NCI-H526 (cell line): ENCODE measurements around the gene RGS1.

Source experiments
- DNase-seq, 2 experiments: peaks; one replicate each; lab custom pipeline; 2025; lab: John Stamatoyannopoulos, UW

RGS1 gene

DNA sequence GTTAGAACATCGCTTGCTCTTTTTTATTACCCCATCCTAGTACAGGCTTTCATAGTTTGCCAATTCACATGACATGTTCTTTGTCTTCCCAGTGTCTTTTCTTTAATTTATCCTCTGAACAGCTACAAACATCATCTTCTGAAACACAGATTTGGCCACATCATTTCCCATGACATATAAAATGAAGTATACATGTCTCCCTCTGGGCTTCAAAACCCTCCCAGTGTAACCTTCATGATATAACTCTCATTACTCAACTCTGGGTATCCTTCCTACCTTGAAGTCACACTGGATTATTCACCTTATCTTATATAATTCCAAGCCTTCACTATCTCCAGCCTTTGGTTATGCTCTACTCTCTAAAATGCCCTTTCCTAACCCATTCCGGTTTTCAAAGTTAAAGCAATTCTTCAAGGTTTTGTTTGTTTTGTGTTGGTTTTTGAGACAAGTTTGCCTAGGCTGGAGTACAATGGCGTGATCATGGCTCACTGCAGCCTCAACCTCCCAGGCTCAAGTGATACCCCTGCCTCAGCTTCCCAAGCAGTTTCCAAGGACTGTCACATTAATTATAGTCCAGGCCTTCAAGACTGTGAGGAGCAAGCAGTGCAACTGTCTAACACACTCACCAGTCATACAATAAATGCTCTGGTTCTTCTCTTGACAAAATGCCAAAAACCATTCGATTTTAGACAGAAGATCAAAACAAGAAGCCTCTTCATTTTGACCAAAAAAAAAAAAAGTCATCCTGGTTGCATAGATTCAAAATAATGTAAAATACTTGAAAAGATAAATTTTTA is 5.8 kb downstream of the RGS1 start:
- DNase-seq, result no peak

DNA sequence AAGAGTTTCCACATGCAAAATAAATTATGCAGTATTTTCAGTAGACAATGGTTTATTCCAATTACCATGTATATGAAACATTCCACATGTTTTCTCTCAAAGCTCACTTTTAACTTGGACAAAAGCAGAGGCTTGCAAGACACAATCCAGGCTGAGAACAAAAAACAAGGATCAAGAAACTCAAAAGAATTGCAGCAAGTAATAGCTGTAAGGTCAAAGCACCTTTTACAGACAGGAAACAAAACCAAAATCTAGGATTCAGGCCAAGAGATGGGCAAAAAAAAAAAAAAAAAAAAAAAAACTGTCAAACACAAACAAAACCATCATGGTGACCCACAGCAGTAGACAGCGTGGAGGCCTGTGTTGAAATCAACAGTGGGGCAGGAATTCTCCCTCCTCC is 9.3 kb downstream of the RGS1 start:
- DNase-seq, result no peak

DNA sequence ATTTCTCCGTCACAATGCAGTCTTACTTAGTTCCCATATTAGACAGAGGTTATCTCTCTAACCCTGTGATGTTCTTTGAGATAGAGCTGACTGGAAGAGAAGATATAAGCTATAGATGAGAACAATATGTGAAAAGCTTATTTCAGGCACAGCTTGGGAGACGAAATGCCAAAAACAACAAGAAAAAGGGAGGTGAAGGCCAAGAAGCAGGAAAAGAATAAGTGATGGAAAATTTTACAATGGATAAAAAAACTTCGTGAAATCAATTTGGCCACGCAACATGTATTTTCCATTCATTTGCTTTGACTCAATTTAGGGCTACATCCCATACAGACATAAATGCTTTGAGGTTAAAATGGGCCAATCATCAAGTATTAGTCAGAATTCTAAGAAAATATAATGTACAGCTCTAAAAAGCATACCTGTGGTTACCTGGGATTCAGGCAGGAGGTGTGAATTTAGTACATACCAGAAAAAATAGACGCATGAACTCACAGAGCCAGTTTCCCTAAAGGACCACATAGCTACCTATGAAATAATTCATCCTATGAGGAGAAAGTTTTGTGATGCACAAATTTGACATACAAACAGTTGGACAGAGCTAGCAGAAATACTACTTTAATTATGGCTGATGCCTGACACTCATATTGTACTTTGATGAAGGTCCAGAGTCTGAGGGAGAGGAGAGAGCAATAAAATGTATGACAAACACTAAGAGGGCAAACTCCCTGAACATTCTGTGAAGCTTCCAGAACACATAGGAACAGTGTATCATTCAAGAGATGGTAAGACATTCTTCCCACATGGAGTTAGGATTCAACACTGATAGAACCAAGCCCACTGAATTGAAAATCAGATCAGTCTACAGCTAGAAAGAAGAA is 12.1 kb downstream of the RGS1 start:
- no peak for DNase-seq

DNA sequence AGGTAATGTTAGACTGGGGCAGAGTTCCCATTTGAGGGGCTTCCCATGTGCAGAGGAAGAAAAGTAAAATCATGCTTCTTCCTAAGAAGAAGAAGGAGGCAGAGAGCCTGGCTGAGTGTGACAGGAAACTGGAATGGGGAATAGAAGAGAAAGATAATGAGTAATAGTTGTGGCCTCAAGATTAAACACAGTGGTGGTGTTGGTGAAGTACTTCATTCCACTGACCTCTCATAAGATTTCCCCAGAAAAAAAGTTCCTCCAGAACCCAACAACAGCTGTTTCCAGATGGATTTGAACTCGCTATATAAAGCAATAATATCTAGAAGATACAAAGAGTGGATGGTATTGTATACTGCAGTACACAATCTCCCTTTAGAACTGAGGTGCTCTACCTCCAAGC is 13.0 kb downstream of the RGS1 start:
- DNase-seq, result no peak

DNA sequence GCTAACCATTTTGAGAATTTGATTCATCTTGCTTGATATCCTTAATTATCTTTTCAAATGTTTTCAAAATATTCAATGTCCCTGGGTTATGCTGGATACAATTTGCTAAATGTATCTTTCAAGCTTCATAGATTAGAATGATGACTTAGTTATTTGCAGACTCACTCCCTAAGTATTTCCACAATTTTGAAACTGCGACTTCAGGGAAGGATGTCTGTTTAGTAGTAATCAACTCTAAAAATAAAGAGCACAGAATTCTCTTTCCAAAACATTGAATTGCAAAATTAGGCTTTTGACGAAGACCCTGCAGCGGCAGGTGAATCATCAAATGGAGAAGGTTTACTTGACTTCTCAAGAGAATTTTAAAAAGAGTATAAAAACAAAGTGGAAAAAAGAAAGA is 14.2 kb downstream of the RGS1 start:
- DNase-seq, result no peak

DNA sequence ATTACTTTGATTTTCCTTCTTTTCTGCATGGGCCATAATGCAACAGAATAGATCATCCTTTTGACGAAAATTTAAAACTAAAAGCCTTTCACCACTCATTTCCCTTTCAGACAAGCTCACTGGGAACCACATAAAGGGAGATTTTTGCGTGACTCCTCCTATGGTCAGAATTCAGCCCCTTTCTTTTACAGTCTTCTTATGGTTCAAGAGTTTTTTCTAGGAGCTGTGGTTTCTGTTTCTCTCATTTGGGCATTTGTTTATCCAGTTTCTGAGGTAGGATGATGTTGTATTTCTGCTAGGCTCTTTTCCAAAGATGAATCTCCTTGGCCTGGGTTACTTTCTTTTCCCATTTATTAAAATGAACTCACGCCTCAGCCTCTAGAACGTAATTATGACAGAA is 16.9 kb downstream of the RGS1 start:
- DNase-seq, result no peak

DNA sequence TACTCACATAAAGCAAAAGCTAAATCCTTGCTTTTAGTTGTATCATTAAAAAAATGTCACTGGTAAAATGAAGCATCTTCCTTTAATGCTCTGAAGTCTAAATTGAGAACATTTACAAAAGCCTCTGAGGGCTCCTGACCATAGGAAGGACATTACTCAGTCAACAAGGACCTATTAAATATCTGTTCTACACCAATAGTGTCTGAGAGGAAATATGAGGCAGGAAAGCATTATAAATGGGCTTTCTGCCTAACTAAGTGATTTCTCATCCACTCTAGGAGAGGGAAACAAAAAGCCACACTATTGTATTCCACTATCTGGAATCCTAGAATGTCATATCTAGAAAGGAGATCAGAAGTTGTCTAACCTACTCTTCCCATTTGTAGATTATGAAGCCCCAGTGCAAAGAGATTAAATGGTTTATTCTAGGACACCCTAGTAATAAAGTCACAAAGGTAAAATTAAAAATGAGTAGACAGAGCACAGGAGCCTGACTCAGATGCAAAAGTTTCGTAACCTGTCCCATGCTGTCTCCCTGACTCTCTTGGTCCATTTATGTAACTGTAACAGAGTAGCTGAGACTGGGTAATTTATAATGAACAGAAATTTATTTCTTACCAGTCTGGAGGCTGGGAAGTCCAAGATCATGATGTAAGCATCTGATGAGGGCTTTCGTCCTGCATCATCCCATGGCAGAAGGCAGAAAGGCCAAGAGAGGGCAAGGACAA is 17.6 kb downstream of the RGS1 start:
- DNase-seq, result no peak

DNA sequence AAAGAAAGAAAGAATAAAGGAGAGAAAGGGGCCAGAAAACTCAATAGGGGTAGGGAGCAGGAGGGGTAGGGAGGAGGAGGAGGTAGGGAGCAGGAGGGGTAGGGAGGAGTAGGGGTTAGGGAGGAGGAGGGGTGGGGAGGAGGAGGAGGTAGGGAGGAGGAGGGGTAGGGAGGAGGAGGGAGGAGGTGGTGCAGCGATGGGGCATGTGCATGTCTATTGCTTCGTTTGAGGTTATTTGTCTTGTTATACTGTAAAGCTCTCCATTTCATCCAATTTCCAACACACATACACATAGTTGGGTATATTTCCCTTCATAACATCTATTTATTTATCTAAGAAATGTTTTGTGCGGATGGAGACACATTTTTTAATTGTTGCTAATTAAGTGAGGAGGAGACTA is 19.7 kb downstream of the RGS1 start:
- DNase-seq, result no peak

DNA sequence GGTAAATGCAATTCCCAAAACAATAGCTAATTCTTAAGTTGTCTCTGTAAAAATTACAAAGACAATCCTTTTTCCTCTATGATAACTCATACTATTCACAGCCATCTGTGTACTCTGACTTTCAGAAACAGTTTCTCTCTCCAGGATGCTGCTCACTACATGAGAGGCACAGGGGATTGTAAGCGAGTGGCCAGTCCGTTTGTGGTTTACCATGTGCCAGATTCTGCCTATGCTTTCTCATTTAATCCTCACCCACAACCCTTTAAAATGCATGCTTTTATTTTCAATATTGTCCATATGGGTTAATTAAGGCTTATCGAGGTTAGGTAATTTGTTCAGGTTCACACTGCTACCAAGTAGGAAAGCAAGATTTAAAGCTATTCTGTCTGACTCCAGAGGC is 23.0 kb downstream of the RGS1 start:
- no peak for DNase-seq

DNA sequence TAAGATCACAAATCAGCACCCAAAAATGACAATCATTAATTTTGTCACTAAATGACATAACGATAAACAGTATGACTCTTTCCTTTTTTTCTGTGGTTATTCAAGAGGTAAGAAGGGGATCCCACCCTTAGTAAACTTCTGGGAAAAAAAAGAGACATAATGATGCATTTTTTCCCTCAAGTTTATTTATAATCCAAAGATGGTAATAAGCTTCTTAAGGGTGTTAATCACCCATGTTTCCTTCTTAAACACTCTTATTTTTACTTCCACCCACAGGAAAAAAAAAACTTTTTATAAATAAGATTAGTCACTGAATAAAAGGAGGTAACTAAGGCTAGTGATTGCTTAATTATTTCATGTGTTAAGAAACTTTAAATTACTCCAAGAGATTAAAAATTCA is 24.7 kb downstream of the RGS1 start:
- DNase-seq, result no peak

DNA sequence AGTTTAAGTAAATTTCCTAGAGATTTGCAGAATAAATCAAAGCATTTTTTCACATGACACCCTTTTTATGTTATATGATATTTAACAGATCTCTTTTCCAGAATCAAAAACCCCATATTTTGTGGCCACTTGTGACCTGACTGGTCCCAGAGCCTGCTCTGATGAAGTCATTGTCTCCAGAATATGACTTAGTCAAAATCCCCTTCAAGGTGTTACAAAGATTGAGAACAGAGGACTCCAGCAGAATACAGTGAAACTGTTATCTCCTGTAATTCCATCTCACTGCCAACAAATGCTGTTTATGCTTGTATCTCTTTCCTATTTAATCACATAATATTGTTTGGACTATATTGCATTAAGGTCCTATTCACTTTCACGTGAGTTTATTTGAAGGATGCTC is 25.6 kb downstream of the RGS1 start:
- DNase-seq, result no peak

DNA sequence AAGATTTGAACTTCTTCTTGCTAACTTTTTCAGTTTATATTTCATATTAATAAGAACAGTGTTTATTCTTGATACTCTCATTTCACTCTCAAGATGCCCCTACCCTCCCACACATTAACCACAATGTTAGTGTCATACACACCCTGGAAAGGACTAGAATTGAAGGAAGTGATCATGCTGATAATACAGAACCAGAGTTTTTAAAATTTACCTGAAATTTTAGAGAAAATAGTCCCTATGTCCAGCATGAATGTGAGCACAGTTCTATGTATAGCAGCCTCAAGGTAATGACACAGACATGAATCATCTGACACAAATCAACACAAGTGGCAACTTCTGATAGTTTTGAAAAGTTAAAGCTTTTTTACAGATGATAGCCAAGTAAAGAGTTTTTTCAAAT is 26.0 kb downstream of the RGS1 start:
- DNase-seq, result no peak

DNA sequence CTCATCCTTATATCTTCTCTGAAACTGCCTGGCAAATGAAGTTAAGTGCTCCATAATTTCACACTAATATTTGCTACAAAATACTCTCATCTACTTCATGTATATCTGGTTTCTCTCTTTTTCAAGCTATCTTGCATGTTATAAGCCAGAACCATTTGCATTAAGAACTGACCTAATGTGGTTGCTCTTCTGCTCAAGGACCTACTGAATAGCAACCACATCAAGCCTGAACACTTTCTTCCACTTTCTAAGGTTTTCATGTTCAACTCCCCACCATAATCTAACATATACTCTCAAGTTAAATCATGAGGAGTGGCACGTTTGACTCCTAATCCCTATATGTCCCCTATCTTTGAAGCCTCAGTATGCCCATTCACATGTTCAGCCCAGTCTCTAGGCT is 27.2 kb downstream of the RGS1 start:
- no peak for DNase-seq

DNA sequence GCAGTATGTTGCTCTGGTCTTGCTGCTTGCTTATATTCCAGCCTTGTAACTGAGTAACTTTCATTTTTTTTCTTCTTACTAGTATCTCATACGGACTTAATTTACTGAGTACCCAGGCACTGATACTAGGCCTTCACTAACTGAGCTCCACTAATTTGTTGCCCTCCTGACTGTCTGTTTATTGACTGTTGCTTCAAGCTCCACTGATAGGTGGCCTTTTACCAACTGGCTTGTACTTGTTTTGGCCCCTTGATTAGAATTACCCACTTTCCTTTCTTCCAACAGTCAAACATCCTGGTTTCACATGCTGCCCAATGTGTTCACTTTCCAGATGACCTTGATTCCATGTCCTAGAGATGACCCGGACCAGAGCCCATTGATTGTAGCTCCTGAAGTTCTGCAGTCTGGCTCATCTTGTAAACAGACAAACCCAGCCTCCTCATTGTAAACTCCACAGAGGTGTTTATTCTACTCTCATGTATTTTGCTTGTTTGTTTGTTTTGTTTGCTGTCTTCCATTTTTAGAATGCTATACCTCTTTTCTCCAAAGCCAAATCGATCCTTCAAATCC is 27.7 kb downstream of the RGS1 start:
- no peak for DNase-seq

DNA sequence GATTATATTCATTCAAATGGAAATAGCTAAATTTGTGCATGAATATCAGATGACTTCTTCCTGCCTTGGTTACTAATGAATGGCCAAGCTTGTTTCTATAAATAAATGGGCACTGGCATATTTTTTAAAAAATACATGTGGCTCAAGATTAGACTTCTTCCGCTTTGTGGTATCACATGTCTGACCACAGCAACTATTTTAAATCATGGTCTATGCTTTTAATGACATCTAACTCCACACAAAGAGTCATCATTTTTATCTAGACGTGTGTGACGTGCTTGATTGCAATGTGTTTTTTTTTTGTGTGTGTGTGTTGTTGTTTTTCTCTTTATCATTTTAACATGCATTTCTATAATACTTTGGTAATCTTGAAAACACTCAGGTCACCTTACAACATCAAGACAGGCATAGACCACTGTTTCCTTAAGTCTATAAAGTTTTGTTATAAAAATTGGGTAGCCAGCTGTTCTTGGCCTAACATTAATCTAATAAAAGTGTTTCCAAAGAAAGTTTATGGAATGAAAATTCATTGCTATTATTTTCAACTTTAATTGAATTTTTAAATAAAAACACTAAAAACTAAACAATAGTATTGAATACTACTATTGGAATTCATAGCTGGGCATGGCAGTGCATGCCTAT is 29.5 kb downstream of the RGS1 start:
- DNase-seq, result no peak

DNA sequence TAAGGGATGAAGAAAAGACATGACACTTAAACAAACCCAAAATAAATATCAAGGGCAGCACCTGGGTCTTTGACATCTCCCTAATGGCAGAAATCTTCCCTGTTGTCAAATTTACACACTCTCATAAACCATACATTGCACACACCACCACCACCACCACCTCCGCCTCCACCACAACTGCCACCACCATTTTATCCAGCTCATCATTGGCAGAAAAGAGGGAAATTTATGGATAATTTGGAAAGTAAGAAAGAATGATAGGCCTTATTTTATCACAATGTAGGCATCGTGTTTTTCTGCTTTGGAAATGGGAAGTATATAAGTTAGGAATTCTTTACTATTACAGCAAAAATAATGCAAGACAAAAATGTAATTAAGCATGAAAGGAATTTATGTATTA is 33.1 kb downstream of the RGS1 start:
- DNase-seq, result no peak

DNA sequence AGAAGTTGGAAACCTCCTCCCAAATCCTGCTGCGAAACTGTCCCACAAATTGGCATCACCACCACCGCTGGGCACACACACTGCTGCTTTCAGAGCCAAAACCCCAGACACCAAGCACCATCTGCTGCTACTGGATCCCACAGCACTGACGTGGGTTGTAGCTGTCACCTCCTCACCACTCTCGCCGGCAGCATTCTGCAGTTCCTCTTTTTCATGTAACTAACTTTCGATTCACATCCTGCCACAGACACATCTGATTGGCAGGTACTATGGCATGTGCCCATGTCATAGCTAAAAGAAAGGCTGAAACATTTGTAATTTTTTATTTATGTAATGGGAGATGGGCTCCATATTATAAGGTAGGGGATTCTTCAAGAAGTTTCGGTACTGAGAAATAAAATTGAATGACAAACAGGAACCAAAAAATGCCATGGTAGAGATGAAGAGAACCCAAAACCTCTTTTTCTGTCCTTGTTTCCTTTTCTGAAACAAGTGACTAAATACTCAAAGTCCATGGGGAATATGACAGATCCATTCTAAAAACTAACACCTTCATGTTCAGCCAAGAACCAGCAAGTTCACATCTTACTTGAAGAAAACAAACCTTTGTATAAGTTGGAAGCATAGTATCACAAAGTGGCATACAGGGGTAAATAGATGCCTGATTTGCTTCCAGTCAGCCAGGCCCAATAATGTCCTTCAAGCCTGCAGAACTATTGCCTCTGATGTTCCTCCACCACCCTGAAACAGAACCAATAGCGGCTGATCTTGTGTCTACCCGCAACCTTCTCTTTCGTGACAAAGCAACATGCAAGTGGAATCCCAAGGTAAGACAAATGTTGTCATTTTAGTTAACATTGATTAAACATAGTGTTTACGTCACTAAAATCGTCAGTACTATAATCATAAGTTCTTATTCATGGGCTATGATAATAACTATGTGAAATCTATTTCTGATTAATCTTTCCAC is 33.8 kb downstream of the RGS1 start:
- DNase-seq, result no peak

DNA sequence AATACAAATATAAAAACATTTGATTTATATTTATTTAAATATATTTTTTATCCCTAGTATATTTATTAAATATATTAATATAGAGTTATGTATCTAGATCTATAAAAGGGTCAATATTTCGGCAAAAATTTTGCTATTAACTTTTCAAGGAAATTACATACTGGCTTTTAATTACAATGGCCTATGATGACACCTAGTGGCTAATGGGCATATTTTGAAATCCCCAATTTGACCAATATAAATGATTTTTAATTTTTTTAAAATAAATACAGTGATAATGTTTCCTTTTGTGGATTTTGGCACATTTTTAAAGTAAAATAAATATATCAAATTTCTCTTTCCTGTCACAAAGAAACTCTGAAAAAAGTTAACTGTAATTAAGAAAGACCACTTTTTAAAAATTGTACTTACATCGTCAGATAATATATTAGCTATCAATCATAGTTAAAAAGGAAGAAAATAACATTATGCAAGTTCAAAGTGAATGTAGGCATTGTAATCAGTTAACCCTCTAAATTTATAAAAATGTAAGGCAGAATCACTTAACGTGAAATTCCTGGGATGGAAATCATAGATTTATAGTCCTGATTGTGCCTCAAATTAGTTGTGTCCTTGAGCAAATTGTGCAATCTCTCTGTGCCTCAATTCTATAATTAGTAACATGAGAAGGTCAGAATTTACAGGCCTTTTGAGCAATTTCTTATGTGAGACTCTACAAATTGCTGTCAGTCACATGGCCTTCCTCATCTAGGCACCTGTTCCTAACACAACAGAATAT is 34.7 kb downstream of the RGS1 start:
- DNase-seq, result no peak

DNA sequence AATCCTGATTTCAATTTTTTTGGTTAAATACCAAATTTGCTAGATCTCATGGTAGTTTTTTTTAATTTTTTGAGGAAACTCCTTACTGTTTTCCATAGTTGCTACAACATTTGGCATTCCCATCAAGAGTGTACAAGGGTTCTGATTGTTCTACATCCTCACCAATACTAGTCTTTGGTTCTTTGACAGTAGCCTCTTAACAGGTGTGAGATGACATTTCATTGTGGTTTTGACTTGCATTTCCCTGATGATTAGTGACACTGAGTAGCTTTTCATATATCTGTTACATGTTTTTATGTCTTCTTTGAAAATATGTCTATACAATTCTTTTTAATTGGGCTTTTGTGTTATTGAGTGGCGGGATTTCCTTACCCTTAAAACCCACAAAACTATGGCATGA is 39.5 kb downstream of the RGS1 start:
- DNase-seq, result no peak

DNA sequence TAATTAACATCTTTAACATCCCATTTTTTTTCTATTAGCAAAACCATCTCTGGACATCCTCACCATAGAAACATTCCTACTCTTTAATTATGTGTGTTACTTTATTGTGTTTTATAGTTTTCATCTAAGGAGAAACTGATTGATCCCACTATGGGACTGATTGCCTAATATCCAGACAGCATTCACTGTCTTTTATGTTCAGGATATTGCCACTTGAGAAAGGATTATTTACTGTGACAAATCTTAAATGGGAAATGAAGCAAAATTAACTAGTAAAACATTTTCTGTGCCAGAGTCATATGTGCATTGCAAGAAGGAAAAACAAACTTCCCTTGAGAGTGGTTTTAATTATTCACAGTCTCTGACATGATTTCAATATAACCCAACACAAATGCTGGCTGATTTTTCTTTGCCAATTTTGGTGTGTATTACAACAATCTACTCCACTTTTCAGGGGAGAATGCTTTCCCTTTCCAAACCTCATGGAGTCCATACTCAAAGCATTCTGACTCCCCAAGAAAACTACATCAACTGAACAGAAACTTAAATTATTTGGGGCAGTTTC is 44.6 kb downstream of the RGS1 start:
- DNase-seq, result no peak
